Measurements from ENCODE around the gene ZNF563.

The ZNF563 gene

DNA sequence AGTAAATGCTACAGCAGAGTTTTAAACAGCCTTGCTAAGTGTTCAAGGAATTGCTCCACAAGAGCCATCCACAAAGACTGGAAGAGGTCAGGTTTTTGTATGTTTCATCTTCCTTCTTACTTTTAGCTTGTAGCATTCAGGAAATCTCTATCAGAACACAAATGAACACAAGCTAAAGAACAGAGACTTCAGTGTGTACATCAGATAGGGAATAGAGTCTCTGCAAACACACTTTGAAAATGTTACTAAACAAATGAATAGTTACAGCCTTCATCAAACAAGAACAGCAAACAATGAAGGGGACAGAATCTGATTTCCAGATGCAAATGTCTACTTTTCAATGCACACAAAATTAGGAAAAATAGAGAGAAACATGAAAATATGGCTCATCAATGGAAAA is 7.7 kb downstream of the ZNF563 start:
- TF ChIP-seq REST (IDR thresholded peaks at IDR 0.05; ENCODE audit: insufficient read depth in 1 of 2, low read depth in 2 of 2, low read length in 2 of 2) = no peak
- no peak for TF ChIP-seq TAF1 (IDR thresholded peaks at IDR 0.05; ENCODE audit: borderline replicate concordance, insufficient read depth, low read length)
- TF ChIP-seq SIN3A (IDR thresholded peaks at IDR 0.05; ENCODE audit: borderline replicate concordance, insufficient read depth, low read length) = no peak

- TF ChIP-seq POLR2AphosphoS5 (IDR thresholded peaks at IDR 0.05; ENCODE audit: low read depth, low read length) = no peak
- no peak for TF ChIP-seq TAF1 (IDR thresholded peaks at IDR 0.05; ENCODE audit: borderline replicate concordance, insufficient read depth, low read length)
- TF ChIP-seq REST (IDR thresholded peaks at IDR 0.05; ENCODE audit: insufficient read depth in 1 of 2, low read depth in 2 of 2, low read length in 2 of 2) = no peak
- TF ChIP-seq SIN3A (IDR thresholded peaks at IDR 0.05; ENCODE audit: borderline replicate concordance, insufficient read depth, low read length) = no peak
- no peak for TF ChIP-seq FOXP2 (optimal IDR thresholded peaks at IDR 0.05; ENCODE audit: borderline replicate concordance, extremely low read depth, extremely low read length, insufficient read depth)
Measured at GRCh38 chr19:12318782-12319413, 14.5 kb downstream of the ZNF563 start.

DNA sequence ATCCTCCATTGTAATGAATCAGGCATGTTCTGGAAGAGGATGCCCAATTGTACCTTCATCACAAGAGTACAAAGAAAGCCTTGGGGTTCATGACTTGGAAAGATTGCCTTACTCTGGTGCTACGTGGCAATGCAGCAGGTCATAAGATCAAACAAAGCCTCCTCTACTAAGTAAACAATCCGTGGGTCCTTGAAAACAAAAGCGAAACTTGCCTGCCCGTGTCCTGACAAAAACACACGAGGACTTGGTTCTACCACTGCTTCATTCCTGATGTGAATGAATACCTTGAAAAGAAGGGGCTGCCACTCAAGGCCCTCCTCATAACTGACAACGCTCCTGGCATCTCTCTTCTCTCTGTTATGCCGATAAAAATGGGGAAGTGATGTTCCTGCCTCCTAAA is 18.9 kb downstream of the ZNF563 start:
- TF ChIP-seq FOXP2 (optimal IDR thresholded peaks at IDR 0.05; ENCODE audit: borderline replicate concordance, extremely low read depth, extremely low read length, insufficient read depth) (no peak), SIN3A (IDR thresholded peaks at IDR 0.05; ENCODE audit: borderline replicate concordance, insufficient read depth, low read length) (no peak), POLR2AphosphoS5 (IDR thresholded peaks at IDR 0.05; ENCODE audit: low read depth, low read length) (no peak), REST (IDR thresholded peaks at IDR 0.05; ENCODE audit: insufficient read depth in 1 of 2, low read depth in 2 of 2, low read length in 2 of 2) (no peak), TAF1 (IDR thresholded peaks at IDR 0.05; ENCODE audit: borderline replicate concordance, insufficient read depth, low read length) (no peak)

DNA sequence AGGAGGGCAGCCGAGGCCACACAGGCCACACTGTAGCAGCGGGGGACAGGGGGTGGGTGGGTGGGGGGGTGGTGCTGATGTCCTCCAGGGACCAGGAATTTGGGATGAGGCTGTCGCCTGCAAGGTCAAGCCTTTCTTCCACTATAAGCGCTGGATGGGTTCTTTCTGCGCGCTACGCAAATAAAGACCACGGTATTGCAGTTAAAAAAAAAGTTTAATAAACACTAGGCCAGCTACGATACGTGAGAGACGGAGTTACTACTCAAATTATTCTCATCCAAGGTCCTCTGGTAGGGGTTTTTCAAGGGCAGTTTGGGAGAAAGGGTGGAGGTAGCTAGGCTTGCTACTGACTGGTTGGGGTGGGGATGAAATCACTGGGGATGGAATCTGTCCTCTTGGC is 38.2 kb downstream of the ZNF563 start:
- TF ChIP-seq POLR2AphosphoS5 (IDR thresholded peaks at IDR 0.05; ENCODE audit: low read depth, low read length) = no peak

DNA sequence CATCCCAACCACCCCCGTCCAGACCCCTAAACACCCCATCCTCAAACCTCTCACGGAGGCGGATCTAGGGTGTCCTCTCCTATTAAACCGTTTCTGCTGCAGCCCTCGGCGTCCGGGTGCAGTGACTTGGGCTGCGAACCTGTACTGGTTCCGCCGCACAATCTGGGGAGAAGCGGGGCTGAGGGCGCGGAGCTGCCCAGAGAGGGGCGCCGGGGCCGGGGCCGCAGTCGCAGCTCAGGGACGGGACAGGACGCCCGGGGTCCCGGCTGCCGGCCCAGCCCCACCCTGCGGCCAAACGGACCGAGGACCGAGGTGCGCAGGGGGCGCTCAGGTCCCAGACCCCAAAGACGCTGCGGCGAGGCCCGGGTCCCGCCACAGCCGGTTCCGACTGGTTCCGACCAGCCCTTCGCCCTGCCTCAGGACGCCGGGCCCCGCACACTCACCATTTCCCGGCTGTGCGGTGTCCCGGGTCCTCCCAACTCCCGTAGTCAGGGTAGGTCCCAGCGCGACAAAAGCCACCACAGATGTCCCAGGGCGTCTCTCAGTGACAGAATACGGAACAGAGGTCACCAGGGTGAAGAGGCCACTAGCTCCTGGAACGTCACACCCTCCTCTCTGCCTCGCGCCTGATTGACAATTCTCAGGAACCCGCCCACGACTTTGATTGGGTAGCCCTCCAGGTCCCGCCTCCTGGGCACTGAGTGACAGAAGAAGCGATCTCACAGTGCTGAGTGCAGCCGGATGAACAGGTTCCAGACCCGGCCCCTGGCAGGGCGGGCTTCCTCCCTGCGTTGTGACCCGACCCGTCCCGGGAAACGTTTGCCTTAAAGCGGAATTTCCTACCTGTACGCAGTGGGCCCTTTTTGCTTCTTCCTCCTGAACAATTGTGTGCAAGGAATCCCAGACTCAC is 38.9 kb downstream of the ZNF563 start, which contains the start of gene ZNF44:
ZNF44 (minus strand) TSS at position 635 of the 910 bp plus-strand sequence; CDS start at position 446, 189 bp downstream.
- TF ChIP-seq FOXP2 (optimal IDR thresholded peaks at IDR 0.05; ENCODE audit: borderline replicate concordance, extremely low read depth, extremely low read length, insufficient read depth) (no peak), REST (IDR thresholded peaks at IDR 0.05; ENCODE audit: insufficient read depth in 1 of 2, low read depth in 2 of 2, low read length in 2 of 2) (no peak), POLR2AphosphoS5 (IDR thresholded peaks at IDR 0.05; ENCODE audit: low read depth, low read length) (no peak), TAF1 (IDR thresholded peaks at IDR 0.05; ENCODE audit: borderline replicate concordance, insufficient read depth, low read length) (no peak), SIN3A (IDR thresholded peaks at IDR 0.05; ENCODE audit: borderline replicate concordance, insufficient read depth, low read length) (no peak)

Measured in PFSK-1 (cell line).